A549 (cell line): ENCODE results near the gene PILRB. TPM values are rescaled to one million over a fixed set of nuclear protein-coding genes. Genes with fewer than 3 reads are reported as not detected.

ENCODE experiments used
- ATAC-seq, 2 experiments: fragments of 200-7000 bp in 1 of 2; fragments of >200 bp in 1 of 2; cut with Nextera tagmentation in 1 of 2; cut with Tn5 transposase in 1 of 2; 3 replicates each; pipeline versions ENCODE4 v1.8.0 to v1.9.1; 2018 to 2020; ENCODE audit warnings: mild to moderate bottlenecking in 1 of 2, moderate library complexity in 1 of 2
- CTCF ChIA-PET: fragments of 300-600 bp; sonication (Branson Sonifier 250); formaldehyde crosslinking; extraction: SDS; loops from one replicate; lab custom pipeline; 2021; ENCODE audit warnings: antibody characterized with exemption, inconsistent platforms; lab: Yijun Ruan, JAX
- POLR2A ChIA-PET: fragments of 350-600 bp; formaldehyde crosslinking; extraction: SDS; loops from one replicate; lab custom pipeline; 2021; ENCODE audit warnings: antibody characterized with exemption, inconsistent platforms; lab: Yijun Ruan, JAX
- DNase-seq, 2 experiments: peaks; one replicate each; pipeline versions ENCODE4 v3.0.0 to v3.0.0-alpha.2; 2011 to 2016; ENCODE audit warnings: low read depth in 1 of 2, low spot score in 1 of 2
- FAIRE-seq: peaks from 2 replicates; lab custom pipeline; 2011; peaks lifted over from hg19 to GRCh38; lab: Jason Lieb, UNC
- H3K27ac ChIP-seq, 2 experiments: fragments of >200 bp; sonication (Bioruptor Twin); formaldehyde crosslinking; 3 replicates each; pipeline ENCODE4 v1.5.1; 2016 to 2017
- H3K4me1 ChIP-seq: fragments of >200 bp; sonication (Bioruptor Twin); formaldehyde crosslinking; 3 replicates; pipeline ENCODE4 v1.6.1; 2016
- H3K4me2 ChIP-seq: fragments of >200 bp; sonication (Bioruptor Twin); formaldehyde crosslinking; 3 replicates; pipeline ENCODE4 v1.6.1; 2016
- H3K4me3 ChIP-seq: fragments of >200 bp; sonication (Bioruptor Twin); formaldehyde crosslinking; 3 replicates; pipeline ENCODE4 v1.5.1; 2016
- H3K9me3 ChIP-seq: fragments of >200 bp; sonication (Bioruptor Twin); formaldehyde crosslinking; 3 replicates; pipeline ENCODE4 v1.6.1; 2016
- CBX8 ChIP-seq: fragments of 200-600 bp; sonication (generic); IDR thresholded peaks from 2 replicates; pipeline ENCODE4 v1.6.1; 2016
- CEBPB ChIP-seq, 2 experiments: fragments of >200 bp in 1 of 2; sonication (Bioruptor Twin) in 1 of 2; formaldehyde crosslinking in 1 of 2; IDR thresholded peaks; 2 replicates each; pipeline ENCODE4 v1.6.1; 2012 to 2016
- EHF ChIP-seq: fragments of 250-450 bp; sonication (Bioruptor Pico); IDR thresholded peaks from 2 replicates; pipeline ENCODE4 v1.5.0; 2020; ENCODE audit warnings: mild to moderate bottlenecking
- EHMT2 ChIP-seq: fragments of 200-600 bp; sonication (generic); IDR thresholded peaks from 2 replicates; pipeline ENCODE4 v1.6.1; 2016; ENCODE audit warnings: antibody characterized with exemption, low read depth, mild to moderate bottlenecking, moderate library complexity
- ELK1 ChIP-seq: fragments of 150-350 bp; IDR thresholded peaks from 2 replicates; pipeline ENCODE4 v1.6.1; 2014; ENCODE audit warnings: low read depth, mild to moderate bottlenecking, low read length
- FOSB ChIP-seq: fragments of 250-450 bp; sonication (Bioruptor Pico); IDR thresholded peaks from 2 replicates; pipeline ENCODE4 v1.5.0; 2020; ENCODE audit warnings: mild to moderate bottlenecking, moderate library complexity
- FOSL2 ChIP-seq, 2 experiments: fragments of 450-650 bp in 1 of 2; fragments of >200 bp in 1 of 2; sonication (Bioruptor Twin) in 1 of 2; formaldehyde crosslinking; IDR thresholded peaks; 2 replicates each; pipeline versions ENCODE4 v1.5.0 to v1.6.1; 2016 to 2020; ENCODE audit warnings: mild to moderate bottlenecking in 1 of 2, moderate library complexity in 1 of 2
- GATA3 ChIP-seq: IDR thresholded peaks from 2 replicates; pipeline ENCODE4 v1.6.1; 2012; ENCODE audit warnings: borderline replicate concordance
- HDAC2 ChIP-seq: fragments of 200-600 bp; sonication (generic); IDR thresholded peaks from 2 replicates; pipeline ENCODE4 v1.6.1; 2016
- HEYL ChIP-seq: fragments of 250-450 bp; sonication (Bioruptor Pico); IDR thresholded peaks from 2 replicates; pipeline ENCODE4 v1.8.0; 2021; ENCODE audit warnings: mild to moderate bottlenecking, moderate library complexity
- HOXA7 ChIP-seq: fragments of 250-450 bp; sonication (Bioruptor Pico); IDR thresholded peaks from 2 replicates; pipeline ENCODE4 v1.5.0; 2020; ENCODE audit warnings: mild to moderate bottlenecking, moderate library complexity
- HOXB13 ChIP-seq: fragments of 250-450 bp; sonication (Bioruptor Pico); IDR thresholded peaks from 2 replicates; pipeline ENCODE4 v1.5.0; 2020; ENCODE audit warnings: low read depth, mild to moderate bottlenecking, moderate library complexity
- KDM1A ChIP-seq: fragments of 200-600 bp; sonication (generic); IDR thresholded peaks from 2 replicates; pipeline ENCODE4 v1.6.1; 2016; ENCODE audit warnings: low read depth, mild to moderate bottlenecking
- POLR2A ChIP-seq: IDR thresholded peaks from 2 replicates; pipeline ENCODE4 v1.6.1; 2012; ENCODE audit warnings: mild to moderate bottlenecking, low read length
- POLR2AphosphoS2 ChIP-seq: conservative IDR thresholded peaks from 2 replicates; pipeline ENCODE4 v1.6.1; 2012; ENCODE audit warnings: low read length, improper control_type of control experiment, inconsistent platforms
- RCOR1 ChIP-seq: fragments of 150-350 bp; IDR thresholded peaks from 2 replicates; pipeline ENCODE4 v1.6.1; 2014; ENCODE audit warnings: antibody characterized with exemption, low read length, low read depth
- REST ChIP-seq: fragments of 200-600 bp; sonication (generic); IDR thresholded peaks from 2 replicates; pipeline ENCODE4 v1.6.1; 2016; ENCODE audit warnings: antibody characterized with exemption, mild to moderate bottlenecking, moderate library complexity
- RNF2 ChIP-seq: fragments of 200-600 bp; sonication (generic); IDR thresholded peaks from 2 replicates; pipeline ENCODE4 v1.6.1; 2016; ENCODE audit warnings: low read depth, mild to moderate bottlenecking, antibody characterized with exemption, moderate library complexity, borderline replicate concordance
- SREBF2 ChIP-seq: fragments of 450-650 bp; IDR thresholded peaks from 2 replicates; pipeline ENCODE4 v1.6.1; 2014; ENCODE audit warnings: mild to moderate bottlenecking, moderate library complexity
- TP53 ChIP-seq: fragments of 250-450 bp; sonication (Bioruptor Pico); IDR thresholded peaks from 2 replicates; pipeline ENCODE4 v1.5.0; 2021; ENCODE audit warnings: mild to moderate bottlenecking, moderate library complexity
- WGBS: methylation state at CpG from one replicate; pipeline ENCODE4 v1.1.6; 2017; ENCODE audit errors: missing lambda C conversion rate; 5-methylcytosine and 5-hydroxymethylcytosine counted together
- polyA plus RNA-seq, 4 experiments: library from polyadenylated mRNA; depleted of rRNA in 3 of 4; stranded (reverse); fragments of >200 nt; fragmentation: RNase III in 1 of 4; extraction: RNeasy Plus Mini Kit Qiagen cat#74134 plus additional on column Dnase treatment in 1 of 4; gene quantifications; 2 replicates in 3 of 4; 3 replicates in 1 of 4; pipeline ENCODE4 v1.2.3, GENCODE V29; 2011 to 2017
- TF ChIP-seq, protein P1 (sequence below): fragments of >200 bp; sonication (Bioruptor Twin); formaldehyde crosslinking; IDR thresholded peaks from 3 replicates; pipeline ENCODE4 v1.6.1; 2016
- TF ChIP-seq, protein P2 (sequence below): fragments of >200 bp; sonication (Bioruptor Twin); formaldehyde crosslinking; IDR thresholded peaks from 3 replicates; pipeline ENCODE4 v1.5.1; 2016
- TF ChIP-seq, protein P3 (sequence below): IDR thresholded peaks from 2 replicates; pipeline ENCODE4 v1.6.1; 2012
- TF ChIP-seq, protein P4 (sequence below): fragments of 250-450 bp; sonication (Bioruptor Pico); IDR thresholded peaks from 2 replicates; pipeline ENCODE4 v1.5.0; 2020; ENCODE audit warnings: low read depth, mild to moderate bottlenecking, moderate library complexity
- TF ChIP-seq, protein P5 (sequence below): fragments of 450-650 bp; IDR thresholded peaks from 2 replicates; pipeline ENCODE4 v1.6.1; 2014; ENCODE audit warnings: antibody characterized with exemption

The PILRB gene
- polyA plus RNA-seq, 2 of the 4 experiments (the other 2 are of a cell fraction) = 24.9 to 47.8 TPM

- ChIA-PET CTCF (interaction anchor here (0.6 kb wide), 1 partner anchor 147 kb away, joined by 3 read pairs; no protein-coding TSS in a partner anchor), POLR2A (interaction anchor here (0.5 to 2.1 kb wide), 2 partner anchors 15 to 773 kb away, joined by 5 to 7 read pairs; partner anchors contain the start of gene ZCWPW1)
- H3K27ac ChIP-seq = no peak overlapping the region
- FAIRE-seq (no peak), ATAC-seq (no peak), DNase-seq (no peak)
- TF ChIP-seq POLR2AphosphoS2 (no peak), FOSB (CRISPR knock-in tag) (no peak), CEBPB (IDR thresholded peaks at IDR 0.05) (no peak), EHMT2 (no peak), CBX8 (no peak), HOXA7 (CRISPR knock-in tag) (no peak)
- TF ChIP-seq, protein P1, sequence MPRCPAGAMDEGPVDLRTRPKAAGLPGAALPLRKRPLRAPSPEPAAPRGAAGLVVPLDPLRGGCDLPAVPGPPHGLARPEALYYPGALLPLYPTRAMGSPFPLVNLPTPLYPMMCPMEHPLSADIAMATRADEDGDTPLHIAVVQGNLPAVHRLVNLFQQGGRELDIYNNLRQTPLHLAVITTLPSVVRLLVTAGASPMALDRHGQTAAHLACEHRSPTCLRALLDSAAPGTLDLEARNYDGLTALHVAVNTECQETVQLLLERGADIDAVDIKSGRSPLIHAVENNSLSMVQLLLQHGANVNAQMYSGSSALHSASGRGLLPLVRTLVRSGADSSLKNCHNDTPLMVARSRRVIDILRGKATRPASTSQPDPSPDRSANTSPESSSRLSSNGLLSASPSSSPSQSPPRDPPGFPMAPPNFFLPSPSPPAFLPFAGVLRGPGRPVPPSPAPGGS = no peak
- H3K4me1 ChIP-seq = no peaks in the 10 kb centered on the region
- H3K9me3 ChIP-seq = no peaks in the 10 kb centered on the region
- no peak overlapping the region for H3K4me2 ChIP-seq
- H3K4me3 ChIP-seq = no peak overlapping the region
Measured at GRCh38 chr7:100413346-100413745, 55.4 kb downstream of the PILRB start.

DNA sequence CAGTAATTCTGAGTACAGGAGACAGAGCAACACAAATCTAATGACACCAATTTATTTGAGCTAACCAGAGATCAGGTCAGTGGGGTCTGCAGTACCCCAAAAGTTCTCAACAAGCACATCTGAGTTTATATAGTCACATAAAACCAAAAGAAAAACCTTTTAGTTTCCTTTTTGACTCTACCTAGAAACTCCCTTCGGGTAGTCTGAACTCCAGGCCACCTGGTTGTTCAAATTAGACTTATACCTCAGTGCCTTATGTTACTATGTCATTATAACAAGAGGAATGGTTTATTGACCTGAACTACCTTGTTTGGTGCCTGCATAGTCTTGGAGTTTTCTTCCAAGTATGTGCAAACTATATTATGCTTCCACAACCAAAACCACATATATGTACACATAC, 56.0 kb downstream of the PILRB start:
- H3K9me3 ChIP-seq = no peaks in the 10 kb centered on the region
- H3K4me1 ChIP-seq = no peaks in the 10 kb centered on the region
- no peak for DNase-seq
- TF ChIP-seq FOSL2 (IDR thresholded peaks at IDR 0.05) = no peak
- no peak for TF ChIP-seq FOSL2 (CRISPR knock-in tag; IDR thresholded peaks at IDR 0.05)
- no peak for TF ChIP-seq KDM1A
- no peak for TF ChIP-seq POLR2A
- TF ChIP-seq EHF (CRISPR knock-in tag) = no peak
- TF ChIP-seq GATA3 = no peak
- TF ChIP-seq, all 56 proteins: peak for 0
- ChIA-PET CTCF (no interaction called here), POLR2A (interaction anchor here (2.9 kb wide), 1 partner anchor 15 kb away, joined by 14 read pairs; the partner anchor contains the start of gene ZCWPW1)
- no peak for FAIRE-seq
- WGBS = 60% methylated on average over 1 of the region's 1 CpG
- Histone ChIP-seq H3K4me2 (no peak overlapping the region), H3K27ac (no peak overlapping the region), H3K4me3 (no peak overlapping the region)
- ATAC-seq = no peak

GRCh38 chr7:100415448-100415847, 57.5 kb downstream of the PILRB start:
- DNase-seq (no peak), FAIRE-seq (no peak), ATAC-seq (no peak)
- no peaks in the 10 kb centered on the region for H3K9me3 ChIP-seq
- H3K4me3 ChIP-seq = no peak overlapping the region
- no peak overlapping the region for H3K4me2 ChIP-seq
- H3K4me1 ChIP-seq = no peaks in the 10 kb centered on the region
- no peak overlapping the region for H3K27ac ChIP-seq
- ChIA-PET POLR2A (interaction anchor here (2.9 kb wide), 1 partner anchor 13 kb away, joined by 14 read pairs; the partner anchor contains the start of gene ZCWPW1), CTCF (interaction anchor here (0.5 to 6.5 kb wide), 3 partner anchors 8 to 283 kb away, joined by 3 to 48 read pairs (median 4); no protein-coding TSS in a partner anchor)
- WGBS = 85% methylated on average over 5 of the region's 5 CpGs
- no peak for TF ChIP-seq HDAC2
- TF ChIP-seq, protein P2, sequence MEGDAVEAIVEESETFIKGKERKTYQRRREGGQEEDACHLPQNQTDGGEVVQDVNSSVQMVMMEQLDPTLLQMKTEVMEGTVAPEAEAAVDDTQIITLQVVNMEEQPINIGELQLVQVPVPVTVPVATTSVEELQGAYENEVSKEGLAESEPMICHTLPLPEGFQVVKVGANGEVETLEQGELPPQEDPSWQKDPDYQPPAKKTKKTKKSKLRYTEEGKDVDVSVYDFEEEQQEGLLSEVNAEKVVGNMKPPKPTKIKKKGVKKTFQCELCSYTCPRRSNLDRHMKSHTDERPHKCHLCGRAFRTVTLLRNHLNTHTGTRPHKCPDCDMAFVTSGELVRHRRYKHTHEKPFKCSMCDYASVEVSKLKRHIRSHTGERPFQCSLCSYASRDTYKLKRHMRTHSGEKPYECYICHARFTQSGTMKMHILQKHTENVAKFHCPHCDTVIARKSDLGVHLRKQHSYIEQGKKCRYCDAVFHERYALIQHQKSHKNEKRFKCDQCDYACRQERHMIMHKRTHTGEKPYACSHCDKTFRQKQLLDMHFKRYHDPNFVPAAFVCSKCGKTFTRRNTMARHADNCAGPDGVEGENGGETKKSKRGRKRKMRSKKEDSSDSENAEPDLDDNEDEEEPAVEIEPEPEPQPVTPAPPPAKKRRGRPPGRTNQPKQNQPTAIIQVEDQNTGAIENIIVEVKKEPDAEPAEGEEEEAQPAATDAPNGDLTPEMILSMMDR = no peak
- no peak for TF ChIP-seq POLR2A
- TF ChIP-seq REST = no peak
- no peak for TF ChIP-seq SREBF2
- TF ChIP-seq, protein P3, sequence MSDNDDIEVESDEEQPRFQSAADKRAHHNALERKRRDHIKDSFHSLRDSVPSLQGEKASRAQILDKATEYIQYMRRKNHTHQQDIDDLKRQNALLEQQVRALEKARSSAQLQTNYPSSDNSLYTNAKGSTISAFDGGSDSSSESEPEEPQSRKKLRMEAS = no peak
- no peak for TF ChIP-seq TP53 (CRISPR knock-in tag)
- no peak for TF ChIP-seq RNF2
- no peak for TF ChIP-seq RCOR1
- TF ChIP-seq, protein P4, sequence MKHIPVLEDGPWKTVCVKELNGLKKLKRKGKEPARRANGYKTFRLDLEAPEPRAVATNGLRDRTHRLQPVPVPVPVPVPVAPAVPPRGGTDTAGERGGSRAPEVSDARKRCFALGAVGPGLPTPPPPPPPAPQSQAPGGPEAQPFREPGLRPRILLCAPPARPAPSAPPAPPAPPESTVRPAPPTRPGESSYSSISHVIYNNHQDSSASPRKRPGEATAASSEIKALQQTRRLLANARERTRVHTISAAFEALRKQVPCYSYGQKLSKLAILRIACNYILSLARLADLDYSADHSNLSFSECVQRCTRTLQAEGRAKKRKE (CRISPR knock-in tag) = no peak
- no peak for TF ChIP-seq HEYL
- TF ChIP-seq EHMT2 = no peak
- TF ChIP-seq, protein P5, sequence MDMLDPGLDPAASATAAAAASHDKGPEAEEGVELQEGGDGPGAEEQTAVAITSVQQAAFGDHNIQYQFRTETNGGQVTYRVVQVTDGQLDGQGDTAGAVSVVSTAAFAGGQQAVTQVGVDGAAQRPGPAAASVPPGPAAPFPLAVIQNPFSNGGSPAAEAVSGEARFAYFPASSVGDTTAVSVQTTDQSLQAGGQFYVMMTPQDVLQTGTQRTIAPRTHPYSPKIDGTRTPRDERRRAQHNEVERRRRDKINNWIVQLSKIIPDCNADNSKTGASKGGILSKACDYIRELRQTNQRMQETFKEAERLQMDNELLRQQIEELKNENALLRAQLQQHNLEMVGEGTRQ = no peak
- TF ChIP-seq ELK1 = no peak
- no peak for TF ChIP-seq CEBPB (IDR thresholded peaks at IDR 0.05)
- no peak for TF ChIP-seq HOXB13 (CRISPR knock-in tag)
- no peak for TF ChIP-seq KDM1A
